RWPE1 (cell line): Measurements from ENCODE around the gene PLA2G2C.
A peak's percentile ranks its signal among the peaks of the same experiment; 100 is the strongest.

Experiments
- CTCF ChIA-PET: fragments of 350-600 bp; sonication (Branson Sonifier 250); formaldehyde crosslinking; extraction: SDS; loops from one replicate; lab custom pipeline; 2021; lab: Yijun Ruan, JAX
- POLR2A ChIA-PET: fragments of 400-600 bp; formaldehyde crosslinking; extraction: SDS; loops from one replicate; lab custom pipeline; 2020; ENCODE audit warnings: antibody characterized with exemption; ENCODE audit not compliant: low non-redundant PET; lab: Yijun Ruan, JAX
- DNase-seq: peaks from one replicate; pipeline ENCODE4 v3.0.0; 2012; ENCODE audit warnings: low spot score
- H3K27ac ChIP-seq: fragments of 450-650 bp; 2 replicates; pipeline ENCODE4 v1.5.1; 2017
- CTCF ChIP-seq: fragments of 450-650 bp; conservative IDR thresholded peaks from 2 replicates; pipeline ENCODE4 v1.5.1; 2017; ENCODE audit warnings: low read depth, mild to moderate bottlenecking

Gene PLA2G2C

GRCh38 chr1:20164694-20165202, 21.6 kb downstream of the PLA2G2C start:
- POLR2A ChIA-PET: no interaction called here
- DNase-seq: no peak
- no peak for TF ChIP-seq CTCF
- CTCF ChIA-PET: no interaction called here
- H3K27ac ChIP-seq: no peak overlapping the region

GRCh38 chr1:20160034-20160433, 26.3 kb downstream of the PLA2G2C start:
- no peak for DNase-seq
- ChIA-PET POLR2A (no interaction called here), CTCF (interaction anchor here (0.6 kb wide), 1 partner anchor 249 kb away, joined by 4 read pairs; no protein-coding TSS in a partner anchor)
- no peak overlapping the region for H3K27ac ChIP-seq
- no peak for TF ChIP-seq CTCF

- no peak for DNase-seq
- CTCF ChIA-PET: interaction anchor here (0.6 kb wide), 1 partner anchor 423 kb away, joined by 3 read pairs; no protein-coding TSS in a partner anchor
- POLR2A ChIA-PET: no interaction called here
- TF ChIP-seq CTCF: no peak
- no peak overlapping the region for H3K27ac ChIP-seq
Measured at GRCh38 chr1:20158358-20159070, 27.8 kb downstream of the PLA2G2C start.

- DNase-seq: no peak
- no peak for TF ChIP-seq CTCF
- POLR2A ChIA-PET: no interaction called here
- H3K27ac ChIP-seq: no peak overlapping the region
- CTCF ChIA-PET: interaction anchor here (0.6 to 2.9 kb wide), 2 partner anchors 59 to 235 kb away, joined by 3 to 34 read pairs; no protein-coding TSS in a partner anchor
Measured at GRCh38 chr1:20154301-20154831, 32.0 kb downstream of the PLA2G2C start.

- no peak for DNase-seq
- H3K27ac ChIP-seq: no peak overlapping the region
- POLR2A ChIA-PET: no interaction called here
- no peak for TF ChIP-seq CTCF
- CTCF ChIA-PET: interaction anchor here (0.7 to 2.9 kb wide), 9 partner anchors 10 to 341 kb away, joined by 3 to 34 read pairs (median 6); no protein-coding TSS in a partner anchor
Measured at GRCh38 chr1:20153000-20153418, 33.3 kb downstream of the PLA2G2C start.

- ChIA-PET CTCF (interaction anchor here (0.6 to 2.9 kb wide), 17 partner anchors 9 to 1524 kb away, joined by 3 to 34 read pairs (median 5); no protein-coding TSS in a partner anchor), POLR2A (no interaction called here)
- TF ChIP-seq CTCF: peak; percentile 53; the same call in 1 of the 2 replicates
- DNase-seq: no peak
- H3K27ac ChIP-seq: no peak overlapping the region
Measured at GRCh38 chr1:20152599-20152930, 33.8 kb downstream of the PLA2G2C start.
